ENCODE data around the gene OR5AU1. TPM values are rescaled to one million over a fixed set of nuclear protein-coding genes. Genes with fewer than 3 reads are reported as not detected.
A peak's percentile ranks its signal among the peaks of the same experiment; 100 is the strongest.

Gene OR5AU1
- total RNA-seq, 1 experiment from 2014 or later: not detected

- Histone ChIP-seq H3K4me1 (no peaks in the 10 kb centered on the region), H3K27ac (no peak overlapping the region), H3K27me3 (no peaks in the 10 kb centered on the region; the same call in 1 of the 2 replicates), H3K36me3 (no peaks in the 10 kb centered on the region), H3K9me3 (replicated peaks) (no peaks in the 10 kb centered on the region), H3K4me3 (no peak overlapping the region)
- no peak for DNase-seq
These were observed 6.1 kb downstream of the OR5AU1 start for GRCh38 chr14:21149641-21150367.

GRCh38 chr14:21145437-21145836 is 10.4 kb downstream of the OR5AU1 start:
- DNase-seq: no peak
- Histone ChIP-seq H3K4me3 (no peak overlapping the region), H3K36me3 (no peaks in the 10 kb centered on the region), H3K9me3 (replicated peaks) (no peaks in the 10 kb centered on the region), H3K27ac (no peak overlapping the region), H3K27me3 (no peaks in the 10 kb centered on the region; the same call in 1 of the 2 replicates), H3K4me1 (no peaks in the 10 kb centered on the region)

GRCh38 chr14:21142357-21142756 is 13.5 kb downstream of the OR5AU1 start:
- DNase-seq: no peak
- Histone ChIP-seq H3K36me3 (no peaks in the 10 kb centered on the region), H3K4me1 (no peaks in the 10 kb centered on the region), H3K9me3 (replicated peaks) (no peaks in the 10 kb centered on the region), H3K4me3 (no peak overlapping the region), H3K27ac (no peak overlapping the region), H3K27me3 (no peaks in the 10 kb centered on the region)

GRCh38 chr14:21136024-21136423 is 19.8 kb downstream of the OR5AU1 start:
- Histone ChIP-seq H3K4me3 (no peak overlapping the region), H3K9me3 (replicated peaks) (no peaks in the 10 kb centered on the region), H3K4me1 (no peaks in the 10 kb centered on the region), H3K27ac (no peak overlapping the region), H3K36me3 (no peaks in the 10 kb centered on the region), H3K27me3 (no peaks in the 10 kb centered on the region)
- peak in 1 of 2 experiments; percentile 27 for DNase-seq

GRCh38 chr14:21133901-21134300 is 22.0 kb downstream of the OR5AU1 start:
- DNase-seq: no peak
- H3K36me3 ChIP-seq: no peaks in the 10 kb centered on the region
- no peaks in the 10 kb centered on the region for H3K4me1 ChIP-seq

GRCh38 chr14:21123429-21123828 is 32.4 kb downstream of the OR5AU1 start:
- Histone ChIP-seq H3K9me3 (replicated peaks) (no peaks in the 10 kb centered on the region), H3K27me3 (peaks cover 7% of the 10 kb centered on the region; the same call in 1 of the 2 replicates), H3K4me3 (no peak overlapping the region), H3K4me1 (no peaks in the 10 kb centered on the region), H3K27ac (no peak overlapping the region), H3K36me3 (no peaks in the 10 kb centered on the region)
- DNase-seq: no peak

More at GRCh38 chr14:21133901-21134300, 22.0 kb downstream of the OR5AU1 start:
- Histone ChIP-seq H3K4me3 (no peak overlapping the region), H3K9me3 (replicated peaks) (no peaks in the 10 kb centered on the region), H3K27ac (no peak overlapping the region), H3K27me3 (no peaks in the 10 kb centered on the region)

GRCh38 chr14:21121122-21121521 is 34.7 kb downstream of the OR5AU1 start:
- Histone ChIP-seq H3K36me3 (no peaks in the 10 kb centered on the region), H3K4me1 (no peaks in the 10 kb centered on the region), H3K27me3 (peaks cover 4% of the 10 kb centered on the region; the same call in 1 of the 2 replicates), H3K27ac (no peak overlapping the region), H3K4me3 (no peak overlapping the region), H3K9me3 (replicated peaks) (no peaks in the 10 kb centered on the region)
- DNase-seq: no peak

GRCh38 chr14:21120686-21121085 is 35.2 kb downstream of the OR5AU1 start:
- Histone ChIP-seq H3K36me3 (no peaks in the 10 kb centered on the region), H3K4me1 (no peaks in the 10 kb centered on the region), H3K27ac (no peak overlapping the region), H3K9me3 (replicated peaks) (no peaks in the 10 kb centered on the region), H3K4me3 (no peak overlapping the region), H3K27me3 (peaks cover 4% of the 10 kb centered on the region; the same call in 1 of the 2 replicates)
- no peak for DNase-seq

- DNase-seq: no peak
- no peaks in the 10 kb centered on the region for H3K4me1 ChIP-seq
- no peak overlapping the region for H3K27ac ChIP-seq
- H3K9me3 ChIP-seq (replicated peaks): no peaks in the 10 kb centered on the region
- H3K27me3 ChIP-seq: no peaks in the 10 kb centered on the region; the same call in 1 of the 2 replicates
- no peaks in the 10 kb centered on the region for H3K36me3 ChIP-seq
- H3K4me3 ChIP-seq: no peak overlapping the region
These were observed 36.9 kb downstream of the OR5AU1 start for GRCh38 chr14:21118933-21119332.

GRCh38 chr14:21113369-21113768 is 42.5 kb downstream of the OR5AU1 start:
- Histone ChIP-seq H3K27ac (no peak overlapping the region), H3K4me3 (no peak overlapping the region), H3K27me3 (no peaks in the 10 kb centered on the region), H3K4me1 (no peaks in the 10 kb centered on the region), H3K9me3 (replicated peaks) (no peaks in the 10 kb centered on the region), H3K36me3 (no peaks in the 10 kb centered on the region)
- no peak for DNase-seq

- H3K4me3 ChIP-seq: no peak overlapping the region
- no peaks in the 10 kb centered on the region for H3K4me1 ChIP-seq
- H3K36me3 ChIP-seq: no peaks in the 10 kb centered on the region
- H3K27me3 ChIP-seq: no peaks in the 10 kb centered on the region
- no peak for DNase-seq
- H3K27ac ChIP-seq: no peak overlapping the region
- H3K9me3 ChIP-seq (replicated peaks): no peaks in the 10 kb centered on the region
These were observed 43.6 kb downstream of the OR5AU1 start for GRCh38 chr14:21112255-21112654.

GRCh38 chr14:21109377-21110138 is 46.3 kb downstream of the OR5AU1 start:
- Histone ChIP-seq H3K36me3 (no peaks in the 10 kb centered on the region), H3K27me3 (no peaks in the 10 kb centered on the region), H3K27ac (no peak overlapping the region), H3K9me3 (replicated peaks) (no peaks in the 10 kb centered on the region), H3K4me3 (no peak overlapping the region), H3K4me1 (peaks cover 4% of the 10 kb centered on the region; the same call in 1 of the 2 replicates)
- DNase-seq: peak in 1 of 2 experiments; percentile 37

GRCh38 chr14:21108791-21109190 is 47.1 kb downstream of the OR5AU1 start:
- Histone ChIP-seq H3K27me3 (no peaks in the 10 kb centered on the region), H3K9me3 (replicated peaks) (no peaks in the 10 kb centered on the region), H3K27ac (no peak overlapping the region), H3K36me3 (no peaks in the 10 kb centered on the region), H3K4me3 (no peak overlapping the region), H3K4me1 (peaks cover 4% of the 10 kb centered on the region; the same call in 1 of the 2 replicates)
- no peak for DNase-seq

- Histone ChIP-seq H3K4me1 (peaks cover 8% of the 10 kb centered on the region; the same call in 1 of the 2 replicates), H3K27me3 (no peaks in the 10 kb centered on the region), H3K36me3 (no peaks in the 10 kb centered on the region), H3K4me3 (no peak overlapping the region), H3K9me3 (replicated peaks) (no peaks in the 10 kb centered on the region), H3K27ac (no peak overlapping the region)
- DNase-seq: no peak
These were observed 48.5 kb downstream of the OR5AU1 start for GRCh38 chr14:21107283-21107800.

All from SJCRH30 (cell line).